IPS-15b (cell line): ENCODE results near the gene ATF3.
"Not testable (repeated sequence)": the region's sequence is repeated elsewhere in the genome, so short reads cannot be mapped to it uniquely, and the experiment has no call there.

ENCODE experiments used
- H3K27me3 ChIP-seq: one replicate; pipeline ENCODE4 v1.6.1; 2013; ENCODE audit warnings: low read length; ENCODE audit not compliant: control insufficient read depth, insufficient read depth
- H3K36me3 ChIP-seq: one replicate; pipeline ENCODE4 v1.6.1; 2013; ENCODE audit warnings: low read length; ENCODE audit not compliant: control insufficient read depth, insufficient read depth
- H3K4me1 ChIP-seq: one replicate; pipeline ENCODE4 v1.6.1; 2013; ENCODE audit warnings: mild to moderate bottlenecking, low read length; ENCODE audit not compliant: control insufficient read depth, insufficient read depth
- H3K4me3 ChIP-seq: one replicate; pipeline ENCODE4 v1.5.1; 2013; ENCODE audit warnings: low read depth, low read length
- H3K9ac ChIP-seq: one replicate; pipeline ENCODE4 v1.6.1; 2013; ENCODE audit warnings: low read depth, mild to moderate bottlenecking, low read length
- H3K9me3 ChIP-seq: one replicate; pipeline ENCODE4 v1.6.1; 2013; ENCODE audit warnings: mild to moderate bottlenecking, low read length; ENCODE audit not compliant: control insufficient read depth, insufficient read depth

Gene ATF3

GRCh38 chr1:212638492-212639151, 30.1 kb downstream of the ATF3 start:
- H3K36me3 ChIP-seq, result no peaks in the 10 kb centered on the region
- H3K4me3 ChIP-seq, result no peak overlapping the region
- peaks cover 6% of the 10 kb centered on the region for H3K9me3 ChIP-seq
- no peaks in the 10 kb centered on the region for H3K27me3 ChIP-seq
- H3K9ac ChIP-seq, result no peak overlapping the region
- peaks cover 4% of the 10 kb centered on the region for H3K4me1 ChIP-seq

GRCh38 chr1:212639524-212639923, 31.0 kb downstream of the ATF3 start:
- not testable (repeated sequence) for H3K27me3 ChIP-seq, H3K9ac ChIP-seq, H3K4me1 ChIP-seq, H3K9me3 ChIP-seq, H3K36me3 ChIP-seq, H3K4me3 ChIP-seq

- Histone ChIP-seq H3K27me3 (no peaks in the 10 kb centered on the region), H3K9ac (no peak overlapping the region), H3K36me3 (no peaks in the 10 kb centered on the region), H3K9me3 (no peaks in the 10 kb centered on the region), H3K4me3 (no peak overlapping the region), H3K4me1 (peaks cover 3% of the 10 kb centered on the region)
These were observed 31.8 kb downstream of the ATF3 start for GRCh38 chr1:212640223-212640878.

GRCh38 chr1:212641956-212642355, 33.4 kb downstream of the ATF3 start:
- no peaks in the 10 kb centered on the region for H3K27me3 ChIP-seq
- H3K4me1 ChIP-seq, result no peaks in the 10 kb centered on the region
- H3K4me3 ChIP-seq, result no peak overlapping the region
- no peaks in the 10 kb centered on the region for H3K9me3 ChIP-seq
- no peaks in the 10 kb centered on the region for H3K36me3 ChIP-seq
- H3K9ac ChIP-seq, result no peak overlapping the region

- Histone ChIP-seq H3K4me1 (no peaks in the 10 kb centered on the region), H3K9me3 (no peaks in the 10 kb centered on the region), H3K4me3 (no peak overlapping the region), H3K27me3 (no peaks in the 10 kb centered on the region), H3K36me3 (no peaks in the 10 kb centered on the region), H3K9ac (no peak overlapping the region)
These were observed 35.3 kb downstream of the ATF3 start for GRCh38 chr1:212643877-212644276.

GRCh38 chr1:212644866-212645545, 36.4 kb downstream of the ATF3 start:
- no peaks in the 10 kb centered on the region for H3K36me3 ChIP-seq
- no peaks in the 10 kb centered on the region for H3K4me1 ChIP-seq
- no peak overlapping the region for H3K4me3 ChIP-seq
- H3K9ac ChIP-seq, result no peak overlapping the region
- H3K9me3 ChIP-seq, result no peaks in the 10 kb centered on the region
- H3K27me3 ChIP-seq, result no peaks in the 10 kb centered on the region

- Histone ChIP-seq H3K4me3 (no peak overlapping the region), H3K9me3 (no peaks in the 10 kb centered on the region), H3K27me3 (no peaks in the 10 kb centered on the region), H3K36me3 (no peaks in the 10 kb centered on the region), H3K4me1 (no peaks in the 10 kb centered on the region), H3K9ac (no peak overlapping the region)
These were observed 37.3 kb downstream of the ATF3 start for GRCh38 chr1:212645546-212646543.

- Histone ChIP-seq H3K4me1 (no peaks in the 10 kb centered on the region), H3K27me3 (no peaks in the 10 kb centered on the region), H3K4me3 (no peak overlapping the region), H3K9ac (no peak overlapping the region), H3K9me3 (no peaks in the 10 kb centered on the region), H3K36me3 (no peaks in the 10 kb centered on the region)
These were observed 38.0 kb downstream of the ATF3 start for GRCh38 chr1:212646588-212646987.

- Histone ChIP-seq H3K4me1 (no peaks in the 10 kb centered on the region), H3K27me3 (no peaks in the 10 kb centered on the region), H3K9ac (no peak overlapping the region), H3K36me3 (no peaks in the 10 kb centered on the region), H3K4me3 (no peak overlapping the region), H3K9me3 (no peaks in the 10 kb centered on the region)
These were observed 38.4 kb downstream of the ATF3 start for GRCh38 chr1:212647004-212647403.

GRCh38 chr1:212648431-212648830, 39.9 kb downstream of the ATF3 start:
- Histone ChIP-seq H3K36me3 (no peaks in the 10 kb centered on the region), H3K9me3 (no peaks in the 10 kb centered on the region), H3K9ac (no peak overlapping the region)

GRCh38 chr1:212649020-212649419, 40.5 kb downstream of the ATF3 start:
- Histone ChIP-seq H3K36me3 (no peaks in the 10 kb centered on the region), H3K4me3 (no peak overlapping the region), H3K4me1 (no peaks in the 10 kb centered on the region), H3K9ac (no peak overlapping the region), H3K27me3 (no peaks in the 10 kb centered on the region), H3K9me3 (no peaks in the 10 kb centered on the region)

More at GRCh38 chr1:212648431-212648830, 39.9 kb downstream of the ATF3 start:
- Histone ChIP-seq H3K27me3 (no peaks in the 10 kb centered on the region), H3K4me1 (no peaks in the 10 kb centered on the region), H3K4me3 (no peak overlapping the region)
